DOHH2 (cell line): ENCODE measurements around the gene TUBE1.

Source experiments
- H3F3A ChIP-seq: fragments of 200-600 bp; sonication (generic), shearing (Covaris generic); 2 replicates; pipeline ENCODE4 v1.6.0; 2016; ENCODE audit warnings: antibody characterized with exemption, mild to moderate bottlenecking; ENCODE audit not compliant: control insufficient read depth, insufficient read depth
- H3K27ac ChIP-seq: fragments of 200-600 bp; sonication (generic); 2 replicates; pipeline ENCODE4 v1.5.1; 2014; ENCODE audit warnings: low read depth, mild to moderate bottlenecking, low read length, moderate library complexity
- H3K27me3 ChIP-seq: fragments of 200-600 bp; sonication (generic); 2 replicates; pipeline ENCODE4 v1.6.1; 2014; ENCODE audit warnings: mild to moderate bottlenecking, low read length, mixed read lengths; ENCODE audit not compliant: control insufficient read depth
- H3K36me3 ChIP-seq: fragments of 200-600 bp; sonication (generic); 2 replicates; pipeline ENCODE4 v1.6.1; 2014; ENCODE audit warnings: mild to moderate bottlenecking, low read length, moderate library complexity, mixed read lengths; ENCODE audit not compliant: control insufficient read depth
- H3K4me1 ChIP-seq: fragments of 200-600 bp; sonication (generic); 2 replicates; pipeline ENCODE4 v1.6.1; 2014; ENCODE audit warnings: mild to moderate bottlenecking, low read length, mixed read lengths; ENCODE audit not compliant: control insufficient read depth
- H3K4me2 ChIP-seq: fragments of 200-600 bp; sonication (generic); 2 replicates; pipeline ENCODE4 v1.6.0; 2014; ENCODE audit warnings: mild to moderate bottlenecking, low read length, moderate library complexity
- H3K4me3 ChIP-seq: fragments of 200-600 bp; sonication (generic); 2 replicates; pipeline ENCODE4 v1.5.1; 2014; ENCODE audit warnings: mild to moderate bottlenecking, low read length, mixed read lengths
- H3K79me2 ChIP-seq: fragments of 200-600 bp; sonication (generic); 2 replicates; pipeline ENCODE4 v1.6.1; 2014; ENCODE audit warnings: mild to moderate bottlenecking, low read length, mixed read lengths; ENCODE audit not compliant: control insufficient read depth
- H3K9me2 ChIP-seq: fragments of 200-600 bp; sonication (generic); replicated peaks from 2 replicates; pipeline ENCODE4 v1.6.1; 2014; ENCODE audit warnings: mild to moderate bottlenecking, low read length, mixed read lengths; ENCODE audit not compliant: control insufficient read depth
- H3K9me3 ChIP-seq: fragments of 200-600 bp; sonication (generic); 2 replicates; pipeline ENCODE4 v1.6.1; 2014; ENCODE audit warnings: antibody characterized with exemption, low read length, mixed read lengths; ENCODE audit not compliant: control insufficient read depth, insufficient read depth
- H4K20me1 ChIP-seq: fragments of 200-600 bp; sonication (generic); 2 replicates; pipeline ENCODE4 v1.6.0; 2014; ENCODE audit warnings: low read depth, mild to moderate bottlenecking, antibody characterized with exemption, low read length, moderate library complexity; ENCODE audit not compliant: control insufficient read depth, insufficient read depth
- EZH2phosphoT487 ChIP-seq: fragments of 200-600 bp; sonication (generic); IDR thresholded peaks from 2 replicates; pipeline ENCODE4 v1.6.1; 2017; ENCODE audit warnings: borderline replicate concordance, mild to moderate bottlenecking, antibody characterized with exemption, low read length, moderate library complexity, mixed read lengths
- TF ChIP-seq, protein P1 (sequence below): fragments of 200-600 bp; sonication (generic); IDR thresholded peaks from one replicate; pipeline ENCODE4 v1.5.1; 2014; ENCODE audit warnings: antibody characterized with exemption, mild to moderate bottlenecking, low read depth, low read length; ENCODE audit not compliant: poor library complexity, severe bottlenecking

TUBE1 gene

GRCh38 chr6:112066606-112067005 is 20.7 kb downstream of the TUBE1 start:
- no peak overlapping the region for H3K27ac ChIP-seq
- H3F3A ChIP-seq = no peaks in the 10 kb centered on the region
- no peaks in the 10 kb centered on the region for H4K20me1 ChIP-seq
- no peaks in the 10 kb centered on the region for H3K79me2 ChIP-seq
- H3K9me3 ChIP-seq = no peaks in the 10 kb centered on the region
- H3K36me3 ChIP-seq = peaks cover 10% of the 10 kb centered on the region
- TF ChIP-seq, protein P1, sequence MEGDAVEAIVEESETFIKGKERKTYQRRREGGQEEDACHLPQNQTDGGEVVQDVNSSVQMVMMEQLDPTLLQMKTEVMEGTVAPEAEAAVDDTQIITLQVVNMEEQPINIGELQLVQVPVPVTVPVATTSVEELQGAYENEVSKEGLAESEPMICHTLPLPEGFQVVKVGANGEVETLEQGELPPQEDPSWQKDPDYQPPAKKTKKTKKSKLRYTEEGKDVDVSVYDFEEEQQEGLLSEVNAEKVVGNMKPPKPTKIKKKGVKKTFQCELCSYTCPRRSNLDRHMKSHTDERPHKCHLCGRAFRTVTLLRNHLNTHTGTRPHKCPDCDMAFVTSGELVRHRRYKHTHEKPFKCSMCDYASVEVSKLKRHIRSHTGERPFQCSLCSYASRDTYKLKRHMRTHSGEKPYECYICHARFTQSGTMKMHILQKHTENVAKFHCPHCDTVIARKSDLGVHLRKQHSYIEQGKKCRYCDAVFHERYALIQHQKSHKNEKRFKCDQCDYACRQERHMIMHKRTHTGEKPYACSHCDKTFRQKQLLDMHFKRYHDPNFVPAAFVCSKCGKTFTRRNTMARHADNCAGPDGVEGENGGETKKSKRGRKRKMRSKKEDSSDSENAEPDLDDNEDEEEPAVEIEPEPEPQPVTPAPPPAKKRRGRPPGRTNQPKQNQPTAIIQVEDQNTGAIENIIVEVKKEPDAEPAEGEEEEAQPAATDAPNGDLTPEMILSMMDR = no peak
- TF ChIP-seq EZH2phosphoT487 = no peak
- H3K27me3 ChIP-seq = no peaks in the 10 kb centered on the region
- no peaks in the 10 kb centered on the region for H3K4me1 ChIP-seq
- no peak overlapping the region for H3K4me2 ChIP-seq
- no peak overlapping the region for H3K4me3 ChIP-seq
- H3K9me2 ChIP-seq = no peaks in the 10 kb centered on the region

DNA sequence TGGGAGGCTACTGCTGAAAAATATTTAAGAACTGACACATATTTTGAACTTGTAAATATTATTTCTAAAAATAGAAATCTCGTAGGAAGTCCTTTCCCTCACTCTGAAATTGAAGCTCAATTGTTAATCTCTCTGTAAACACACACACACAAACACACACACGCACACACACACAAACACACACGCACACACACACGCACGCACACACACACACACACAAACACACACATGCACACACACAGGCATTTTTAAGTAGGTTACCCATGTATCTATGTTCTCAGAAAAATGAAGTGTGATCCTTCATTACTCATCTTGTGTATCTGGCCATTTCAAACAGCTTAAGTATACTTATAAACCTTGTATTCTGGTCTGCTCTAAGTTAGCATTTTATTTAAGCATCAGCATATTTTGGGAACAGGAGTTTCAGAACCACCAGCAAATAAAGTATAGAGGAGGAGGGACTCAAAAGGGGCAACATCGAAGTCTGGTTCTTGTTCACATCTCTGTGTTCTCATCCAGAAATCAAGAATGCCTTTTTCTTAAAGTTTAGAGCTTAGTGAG is 21.8 kb downstream of the TUBE1 start:
- H3K27me3 ChIP-seq = no peaks in the 10 kb centered on the region
- no peaks in the 10 kb centered on the region for H3K9me3 ChIP-seq
- no peak overlapping the region for H3K27ac ChIP-seq
- H3K36me3 ChIP-seq = peaks cover 3% of the 10 kb centered on the region
- TF ChIP-seq EZH2phosphoT487 = no peak
- TF ChIP-seq, protein P1 = no peak
- H3K79me2 ChIP-seq = no peaks in the 10 kb centered on the region
- H3K9me2 ChIP-seq = no peaks in the 10 kb centered on the region
- H3F3A ChIP-seq = no peaks in the 10 kb centered on the region
- H3K4me2 ChIP-seq = no peak overlapping the region
- no peaks in the 10 kb centered on the region for H4K20me1 ChIP-seq
- H3K4me3 ChIP-seq = no peak overlapping the region
- no peaks in the 10 kb centered on the region for H3K4me1 ChIP-seq

GRCh38 chr6:112062966-112063365 is 24.3 kb downstream of the TUBE1 start:
- no peaks in the 10 kb centered on the region for H3K9me3 ChIP-seq
- H3K27ac ChIP-seq = no peak overlapping the region
- no peaks in the 10 kb centered on the region for H4K20me1 ChIP-seq
- H3K27me3 ChIP-seq = peaks cover 3% of the 10 kb centered on the region
- no peak overlapping the region for H3K4me3 ChIP-seq
- TF ChIP-seq EZH2phosphoT487 = no peak
- TF ChIP-seq, protein P1 = no peak
- no peaks in the 10 kb centered on the region for H3K4me1 ChIP-seq
- H3K79me2 ChIP-seq = no peaks in the 10 kb centered on the region
- no peaks in the 10 kb centered on the region for H3F3A ChIP-seq
- no peaks in the 10 kb centered on the region for H3K9me2 ChIP-seq
- no peaks in the 10 kb centered on the region for H3K36me3 ChIP-seq
- no peak overlapping the region for H3K4me2 ChIP-seq
